SU-DHL-6 (cell line): ENCODE results near the gene WFDC6.

Experiments used
- H2AFZ ChIP-seq: fragments of 200-600 bp; sonication (generic); 2 replicates; pipeline ENCODE4 v1.6.1; 2014; ENCODE audit warnings: low read depth, mild to moderate bottlenecking, moderate library complexity, mixed read lengths, antibody characterized with exemption, low read length; ENCODE audit not compliant: severe bottlenecking
- H3F3A ChIP-seq: fragments of 200-600 bp; shearing (Covaris generic); 2 replicates; pipeline ENCODE4 v1.6.0; 2016; ENCODE audit warnings: antibody characterized with exemption, mild to moderate bottlenecking; ENCODE audit not compliant: insufficient read depth
- H3K27ac ChIP-seq: fragments of 200-600 bp; sonication (generic); 2 replicates; pipeline ENCODE4 v1.5.1; 2016; ENCODE audit warnings: low read depth, mild to moderate bottlenecking, low read length, moderate library complexity, mixed read lengths
- H3K27me3 ChIP-seq: fragments of 200-600 bp; sonication (generic), shearing (Covaris generic); 2 replicates; pipeline ENCODE4 v1.6.0; 2014; ENCODE audit warnings: mild to moderate bottlenecking, low read length
- H3K36me3 ChIP-seq: fragments of 200-600 bp; sonication (generic); 2 replicates; pipeline ENCODE4 v1.6.1; 2014; ENCODE audit warnings: mild to moderate bottlenecking, low read length, mixed read lengths
- H3K4me2 ChIP-seq: fragments of 300-600, 200-600 bp; shearing (Covaris generic), sonication (generic); 2 replicates; pipeline ENCODE4 v1.6.0; 2014; ENCODE audit warnings: low read length, low read depth, mild to moderate bottlenecking; ENCODE audit not compliant: poor library complexity, severe bottlenecking
- H3K4me3 ChIP-seq: fragments of 200-600 bp; sonication (generic); 2 replicates; pipeline ENCODE4 v1.5.1; 2014; ENCODE audit warnings: antibody characterized with exemption, low read length, mild to moderate bottlenecking, mixed read lengths; ENCODE audit not compliant: insufficient read depth, poor library complexity, severe bottlenecking
- H3K79me2 ChIP-seq: fragments of 200-600 bp; sonication (generic); 2 replicates; pipeline ENCODE4 v1.6.1; 2014; ENCODE audit warnings: mild to moderate bottlenecking, low read length, moderate library complexity; ENCODE audit not compliant: insufficient read depth
- H3K9ac ChIP-seq: fragments of 200-600 bp; sonication (generic); 2 replicates; pipeline ENCODE4 v1.7.0; 2014; ENCODE audit warnings: mild to moderate bottlenecking, low read length
- H3K9me2 ChIP-seq: fragments of 200-600 bp; sonication (generic); replicated peaks from 2 replicates; pipeline ENCODE4 v1.6.1; 2014; ENCODE audit warnings: low read length; ENCODE audit not compliant: insufficient read depth
- H3K9me3 ChIP-seq: fragments of 200-600 bp; sonication (generic); 2 replicates; pipeline ENCODE4 v1.6.1; 2014; ENCODE audit warnings: low read length, mixed read lengths; ENCODE audit not compliant: insufficient read depth
- H4K20me1 ChIP-seq: fragments of 200-600 bp; sonication (generic); 2 replicates; pipeline ENCODE4 v1.6.1; 2014; ENCODE audit warnings: low read depth, mild to moderate bottlenecking, antibody characterized with exemption, low read length, moderate library complexity, mixed read lengths
- EZH2phosphoT487 ChIP-seq: fragments of 200-600 bp; sonication (generic), shearing (Covaris generic); conservative IDR thresholded peaks from 2 replicates; pipeline ENCODE4 v1.6.1; 2018; ENCODE audit warnings: mild to moderate bottlenecking, antibody characterized with exemption, low read length, moderate library complexity, mixed read lengths
- TF ChIP-seq, protein P1 (sequence below): fragments of 200-600 bp; sonication (generic); IDR thresholded peaks from one replicate; pipeline ENCODE4 v1.5.1; 2017; ENCODE audit warnings: antibody characterized with exemption, mild to moderate bottlenecking, low read length, moderate library complexity; ENCODE audit not compliant: insufficient read depth, poor library complexity, severe bottlenecking

Gene WFDC6

DNA sequence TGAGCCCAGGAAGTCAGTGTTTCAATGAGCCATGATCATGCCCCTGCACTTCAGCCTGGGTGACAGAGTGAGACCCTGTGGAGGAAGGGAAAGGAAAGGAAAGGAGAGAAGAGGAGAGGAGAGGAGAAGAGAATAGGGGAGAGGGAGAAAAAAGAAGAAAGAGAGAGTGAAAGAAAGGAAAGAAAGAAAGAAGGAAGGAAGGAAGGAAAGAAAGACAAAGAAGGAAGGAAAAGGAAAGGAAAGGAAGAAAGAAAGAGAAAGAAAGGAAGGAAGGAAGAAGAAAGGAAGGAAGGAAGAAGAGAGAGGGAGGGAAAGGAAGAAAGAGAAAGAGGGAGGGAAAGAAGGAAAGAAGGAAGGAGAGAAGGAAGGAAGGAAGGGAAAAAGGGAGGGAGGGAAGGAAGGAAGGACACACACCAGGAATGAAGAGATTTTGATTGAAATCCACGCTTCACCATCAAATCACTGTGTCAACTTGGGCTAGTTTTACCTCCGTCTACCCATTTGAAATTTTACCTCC lies 25.5 kb upstream of the WFDC6 start:
- Histone ChIP-seq H3K36me3 (no peaks in the 10 kb centered on the region), H3K9ac (no peak overlapping the region), H2AFZ (no peak overlapping the region), H3K27me3 (no peaks in the 10 kb centered on the region), H3F3A (no peaks in the 10 kb centered on the region), H3K9me3 (no peaks in the 10 kb centered on the region), H4K20me1 (no peaks in the 10 kb centered on the region), H3K79me2 (no peaks in the 10 kb centered on the region), H3K4me3 (no peak overlapping the region), H3K4me2 (no peak overlapping the region), H3K9me2 (no peaks in the 10 kb centered on the region), H3K27ac (no peak overlapping the region)
- no peak for TF ChIP-seq EZH2phosphoT487
- TF ChIP-seq, protein P1, sequence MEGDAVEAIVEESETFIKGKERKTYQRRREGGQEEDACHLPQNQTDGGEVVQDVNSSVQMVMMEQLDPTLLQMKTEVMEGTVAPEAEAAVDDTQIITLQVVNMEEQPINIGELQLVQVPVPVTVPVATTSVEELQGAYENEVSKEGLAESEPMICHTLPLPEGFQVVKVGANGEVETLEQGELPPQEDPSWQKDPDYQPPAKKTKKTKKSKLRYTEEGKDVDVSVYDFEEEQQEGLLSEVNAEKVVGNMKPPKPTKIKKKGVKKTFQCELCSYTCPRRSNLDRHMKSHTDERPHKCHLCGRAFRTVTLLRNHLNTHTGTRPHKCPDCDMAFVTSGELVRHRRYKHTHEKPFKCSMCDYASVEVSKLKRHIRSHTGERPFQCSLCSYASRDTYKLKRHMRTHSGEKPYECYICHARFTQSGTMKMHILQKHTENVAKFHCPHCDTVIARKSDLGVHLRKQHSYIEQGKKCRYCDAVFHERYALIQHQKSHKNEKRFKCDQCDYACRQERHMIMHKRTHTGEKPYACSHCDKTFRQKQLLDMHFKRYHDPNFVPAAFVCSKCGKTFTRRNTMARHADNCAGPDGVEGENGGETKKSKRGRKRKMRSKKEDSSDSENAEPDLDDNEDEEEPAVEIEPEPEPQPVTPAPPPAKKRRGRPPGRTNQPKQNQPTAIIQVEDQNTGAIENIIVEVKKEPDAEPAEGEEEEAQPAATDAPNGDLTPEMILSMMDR, result no peak

DNA sequence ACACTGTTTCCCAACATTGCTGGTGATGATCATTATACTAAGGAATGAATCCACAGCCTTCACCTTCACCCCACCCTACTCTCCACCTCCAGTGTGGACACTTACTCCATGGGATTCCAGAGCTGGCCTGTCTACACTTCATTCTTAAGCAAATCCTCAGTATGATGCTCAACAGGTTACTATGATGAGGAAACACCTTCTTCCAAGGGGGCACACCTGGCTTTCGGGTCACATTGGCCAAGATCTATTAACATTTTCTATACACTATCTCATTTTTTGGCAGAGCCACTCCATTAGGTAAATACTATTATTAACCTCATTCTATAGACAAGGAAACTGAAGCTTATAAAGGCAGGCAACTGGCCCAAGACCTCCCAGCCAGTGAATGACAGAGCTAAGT lies 15.9 kb upstream of the WFDC6 start:
- Histone ChIP-seq H3K27ac (no peak overlapping the region), H3K4me3 (no peak overlapping the region), H3K9me2 (no peaks in the 10 kb centered on the region), H3K36me3 (no peaks in the 10 kb centered on the region), H4K20me1 (no peaks in the 10 kb centered on the region), H3K27me3 (0 out of 2 replicates have a peak, but pooled peaks cover 1% of the 10 kb centered on the region), H3K4me2 (no peak overlapping the region), H2AFZ (no peak overlapping the region), H3K9ac (no peak overlapping the region), H3K79me2 (no peaks in the 10 kb centered on the region), H3K9me3 (no peaks in the 10 kb centered on the region), H3F3A (no peaks in the 10 kb centered on the region)
- TF ChIP-seq, protein P1, result no peak
- TF ChIP-seq EZH2phosphoT487, result no peak

DNA sequence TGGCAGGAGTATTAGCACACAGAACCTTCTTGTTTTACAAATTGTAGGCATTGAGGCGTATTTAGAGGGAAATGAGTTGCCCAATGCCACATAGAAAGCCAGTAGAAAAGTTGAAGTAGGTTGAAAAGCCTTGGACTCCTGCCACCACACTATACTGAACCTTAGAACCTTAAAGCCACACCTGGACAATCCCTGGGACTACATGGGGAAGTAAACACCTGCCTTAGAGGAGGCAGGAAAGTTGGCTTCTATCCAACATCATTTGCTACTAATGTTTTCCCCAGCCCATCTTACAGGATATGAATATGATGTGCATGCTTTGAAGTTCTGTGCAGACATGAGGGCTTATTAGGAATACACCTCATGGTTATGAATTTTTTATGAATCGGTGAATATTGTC lies 13.2 kb upstream of the WFDC6 start:
- Histone ChIP-seq H3K27ac (no peak overlapping the region), H3K4me3 (no peak overlapping the region), H4K20me1 (no peaks in the 10 kb centered on the region), H3K4me2 (no peak overlapping the region), H3K79me2 (no peaks in the 10 kb centered on the region), H3K36me3 (no peaks in the 10 kb centered on the region), H3F3A (no peaks in the 10 kb centered on the region), H3K9me2 (no peaks in the 10 kb centered on the region), H2AFZ (no peak overlapping the region), H3K9ac (no peak overlapping the region), H3K27me3 (0 out of 2 replicates have a peak, but pooled peaks cover 3% of the 10 kb centered on the region), H3K9me3 (no peaks in the 10 kb centered on the region)
- TF ChIP-seq, protein P1, result no peak
- TF ChIP-seq EZH2phosphoT487, result no peak
